Trophoblast cell (in vitro differentiated cells and primary cell): Measurements from ENCODE around the gene ARRDC5.
A peak's percentile ranks its signal among the peaks of the same experiment; 100 is the strongest.

ENCODE experiments used
- DNase-seq, 2 donors: peaks; one replicate each; pipeline ENCODE4 v3.0.0-alpha.2; 2016
- H2AFZ ChIP-seq: 2 replicates; pipeline ENCODE4 v1.6.1; 2013; ENCODE audit warnings: low read length, moderate library complexity, mild to moderate bottlenecking; ENCODE audit not compliant: insufficient read depth, poor library complexity
- H2AK5ac ChIP-seq: 2 replicates; pipeline ENCODE4 v1.6.1; 2013; ENCODE audit warnings: mild to moderate bottlenecking, low read length
- H2BK120ac ChIP-seq: 2 replicates; pipeline ENCODE4 v1.6.1; 2013; ENCODE audit warnings: low read length, mild to moderate bottlenecking, moderate library complexity; ENCODE audit not compliant: insufficient read depth, poor library complexity
- H2BK12ac ChIP-seq: 2 replicates; pipeline ENCODE4 v1.6.1; 2013; ENCODE audit warnings: mild to moderate bottlenecking, low read length, moderate library complexity
- H2BK5ac ChIP-seq: 2 replicates; pipeline ENCODE4 v1.6.1; 2013; ENCODE audit warnings: low read length, low read depth, moderate library complexity, mild to moderate bottlenecking; ENCODE audit not compliant: poor library complexity
- H3K14ac ChIP-seq: 2 replicates; pipeline ENCODE4 v1.6.1; 2013; ENCODE audit warnings: mild to moderate bottlenecking, low read length
- H3K18ac ChIP-seq: 2 replicates; pipeline ENCODE4 v1.6.1; 2013; ENCODE audit warnings: mild to moderate bottlenecking, low read length
- H3K23ac ChIP-seq: 2 replicates; pipeline ENCODE4 v1.6.1; 2013; ENCODE audit warnings: low read length
- H3K27ac ChIP-seq: 2 replicates; pipeline ENCODE4 v1.5.1; 2013; ENCODE audit warnings: low read depth, mild to moderate bottlenecking, inconsistent platforms, low read length, moderate library complexity
- H3K27me3 ChIP-seq: 2 replicates; pipeline ENCODE4 v1.6.1; 2013; ENCODE audit warnings: inconsistent platforms, mild to moderate bottlenecking, low read length, moderate library complexity; ENCODE audit not compliant: insufficient read depth
- H3K36me3 ChIP-seq, 2 experiments: 1 replicate in 1 of 2; 2 replicates in 1 of 2; pipeline ENCODE4 v1.6.1; 2013; ENCODE audit warnings: low read length in 2 of 2, mild to moderate bottlenecking in 2 of 2, moderate library complexity in 1 of 2; ENCODE audit not compliant: insufficient read depth in 2 of 2, control insufficient read depth in 1 of 2
- H3K4ac ChIP-seq: 2 replicates; pipeline ENCODE4 v1.6.1; 2013; ENCODE audit warnings: low read depth, mild to moderate bottlenecking, low read length, moderate library complexity
- H3K4me1 ChIP-seq, 2 experiments: 1 replicate in 1 of 2; 2 replicates in 1 of 2; pipeline ENCODE4 v1.6.1; 2013; ENCODE audit warnings: low read length in 2 of 2, mild to moderate bottlenecking in 2 of 2, moderate library complexity in 1 of 2; ENCODE audit not compliant: insufficient read depth in 2 of 2, control insufficient read depth in 1 of 2
- H3K4me2 ChIP-seq: 2 replicates; pipeline ENCODE4 v1.6.1; 2013; ENCODE audit warnings: inconsistent platforms, mild to moderate bottlenecking, low read length, moderate library complexity
- H3K4me3 ChIP-seq: 2 replicates; pipeline ENCODE4 v1.5.1; 2013; ENCODE audit warnings: mild to moderate bottlenecking, low read depth, low read length, inconsistent platforms
- H3K79me1 ChIP-seq: one replicate; pipeline ENCODE4 v1.6.1; 2013; ENCODE audit warnings: low read length
- H3K79me2 ChIP-seq: 2 replicates; pipeline ENCODE4 v1.6.1; 2013; ENCODE audit warnings: low read length, mild to moderate bottlenecking; ENCODE audit not compliant: control insufficient read depth, insufficient read depth, poor library complexity
- H3K9ac ChIP-seq: 2 replicates; pipeline ENCODE4 v1.6.1; 2013; ENCODE audit warnings: mild to moderate bottlenecking, low read length
- H3K9me3 ChIP-seq: 2 replicates; pipeline ENCODE4 v1.6.1; 2013; ENCODE audit warnings: low read depth, mild to moderate bottlenecking, control low read depth, inconsistent platforms, low read length; ENCODE audit not compliant: insufficient read depth
- H4K12ac ChIP-seq: 2 replicates; pipeline ENCODE4 v1.6.1; 2013; ENCODE audit warnings: low read depth, mild to moderate bottlenecking, low read length, moderate library complexity
- H4K8ac ChIP-seq: 2 replicates; pipeline ENCODE4 v1.6.1; 2013; ENCODE audit warnings: low read depth, mild to moderate bottlenecking, low read length, moderate library complexity
- H4K91ac ChIP-seq: one replicate; pipeline ENCODE4 v1.6.1; 2013; ENCODE audit warnings: low read depth, mild to moderate bottlenecking, low read length, moderate library complexity
- WGBS: extraction: QIAGEN DNeasy Blood & Tissue Kit; methylation state at CpG from one replicate; pipeline ENCODE4 v1.1.7; 2013; ENCODE audit warnings: missing lambda C conversion rate; ENCODE audit not compliant: insufficient read length, insufficient coverage; ENCODE audit errors: extremely low coverage; 5-methylcytosine and 5-hydroxymethylcytosine counted together

ARRDC5 gene

GRCh38 chr19:4852484-4852883 lies 50.2 kb downstream of the ARRDC5 start:
- Histone ChIP-seq H3K79me1 (no peaks in the 10 kb centered on the region), H3K18ac (no peak overlapping the region), H3K4me2 (no peak overlapping the region), H3K27ac (no peak overlapping the region), H3K79me2 (no peaks in the 10 kb centered on the region), H3K4ac (no peak overlapping the region), H3K36me3 (peaks cover 52 to 63% of the 10 kb centered on the region in 2 experiments), H3K14ac (no peak overlapping the region), H3K4me3 (no peak overlapping the region), H3K9me3 (peaks cover 1% of the 10 kb centered on the region), H4K12ac (no peak overlapping the region), H2BK120ac (no peak overlapping the region), H3K9ac (no peak overlapping the region), H3K27me3 (no peaks in the 10 kb centered on the region), H2AK5ac (no peak overlapping the region), H2BK12ac (no peak overlapping the region), H4K8ac (no peak overlapping the region), H3K4me1 (no peaks in the 10 kb centered on the region), H2AFZ (no peak overlapping the region), H2BK5ac (no peak overlapping the region), H4K91ac (no peak overlapping the region), H3K23ac (no peak overlapping the region)
- WGBS: no CpG with 5 or more reads among the region's 6 CpGs
- no peak for DNase-seq

- H3K27me3 ChIP-seq: no peaks in the 10 kb centered on the region
- H4K8ac ChIP-seq: no peak overlapping the region
- H4K12ac ChIP-seq: no peak overlapping the region
- H3K36me3 ChIP-seq: peaks cover 51 to 62% of the 10 kb centered on the region in 2 experiments
- no peak overlapping the region for H4K91ac ChIP-seq
- H2AK5ac ChIP-seq: no peak overlapping the region
- no peak overlapping the region for H3K9ac ChIP-seq
- H2BK12ac ChIP-seq: no peak overlapping the region
- WGBS: no CpG with 5 or more reads among the region's 42 CpGs
- H3K79me2 ChIP-seq: no peaks in the 10 kb centered on the region
- H2AFZ ChIP-seq: no peak overlapping the region
- peaks cover 1% of the 10 kb centered on the region for H3K9me3 ChIP-seq
- no peak overlapping the region for H3K4me2 ChIP-seq
- H3K4me3 ChIP-seq: no peak overlapping the region
- peak in 1 of 2 donors; percentile 73 for DNase-seq
- H3K4me1 ChIP-seq: no peaks in the 10 kb centered on the region
- H3K18ac ChIP-seq: no peak overlapping the region
- no peak overlapping the region for H3K14ac ChIP-seq
- H3K79me1 ChIP-seq: no peaks in the 10 kb centered on the region
- no peak overlapping the region for H3K27ac ChIP-seq
- H3K4ac ChIP-seq: no peak overlapping the region
- H3K23ac ChIP-seq: no peak overlapping the region
- no peak overlapping the region for H2BK120ac ChIP-seq
- no peak overlapping the region for H2BK5ac ChIP-seq
Measured at GRCh38 chr19:4851551-4852290, 51.0 kb downstream of the ARRDC5 start.

GRCh38 chr19:4849019-4849418 lies 53.7 kb downstream of the ARRDC5 start:
- no peak overlapping the region for H2BK5ac ChIP-seq
- H2AFZ ChIP-seq: no peak overlapping the region
- no peak overlapping the region for H3K14ac ChIP-seq
- no peak overlapping the region for H3K4me2 ChIP-seq
- H4K8ac ChIP-seq: no peak overlapping the region
- H3K36me3 ChIP-seq: peaks cover 47 to 53% of the 10 kb centered on the region in 2 experiments
- H4K12ac ChIP-seq: no peak overlapping the region
- H2AK5ac ChIP-seq: no peak overlapping the region
- H3K27me3 ChIP-seq: no peaks in the 10 kb centered on the region
- no peaks in the 10 kb centered on the region for H3K79me2 ChIP-seq
- H3K18ac ChIP-seq: no peak overlapping the region
- no peak overlapping the region for H4K91ac ChIP-seq
- no peak overlapping the region for H3K4me3 ChIP-seq
- H3K9me3 ChIP-seq: peaks cover 1% of the 10 kb centered on the region
- H3K4me1 ChIP-seq: no peaks in the 10 kb centered on the region
- no peak overlapping the region for H2BK120ac ChIP-seq
- H3K23ac ChIP-seq: no peak overlapping the region
- H2BK12ac ChIP-seq: no peak overlapping the region
- H3K27ac ChIP-seq: no peak overlapping the region
- no peak for DNase-seq
- H3K4ac ChIP-seq: no peak overlapping the region
- H3K9ac ChIP-seq: no peak overlapping the region
- H3K79me1 ChIP-seq: no peaks in the 10 kb centered on the region
- no CpG with 5 or more reads among the region's 7 CpGs for WGBS

GRCh38 chr19:4847190-4847973 lies 55.3 kb downstream of the ARRDC5 start:
- Histone ChIP-seq H3K9ac (no peak overlapping the region), H2BK12ac (no peak overlapping the region), H2AK5ac (no peak overlapping the region), H3K14ac (no peak overlapping the region), H3K18ac (no peak overlapping the region), H3K4me2 (no peak overlapping the region), H3K79me1 (no peaks in the 10 kb centered on the region), H3K36me3 (peaks cover 57 to 58% of the 10 kb centered on the region in 2 experiments), H2BK120ac (no peak overlapping the region), H3K27ac (no peak overlapping the region), H2AFZ (no peak overlapping the region), H4K8ac (no peak overlapping the region), H3K4ac (no peak overlapping the region), H4K12ac (no peak overlapping the region), H4K91ac (no peak overlapping the region), H2BK5ac (no peak overlapping the region), H3K9me3 (peaks cover 1% of the 10 kb centered on the region), H3K27me3 (no peaks in the 10 kb centered on the region), H3K79me2 (no peaks in the 10 kb centered on the region), H3K4me1 (no peaks in the 10 kb centered on the region), H3K4me3 (no peak overlapping the region), H3K23ac (no peak overlapping the region)
- DNase-seq: no peak
- no CpG with 5 or more reads among the region's 23 CpGs for WGBS
